BJ (cell line): ENCODE results near the gene ERBB4. TPM values are rescaled to one million over a fixed set of nuclear protein-coding genes. Genes with fewer than 3 reads are reported as not detected.

ENCODE experiments used
- CTCF ChIA-PET: fragments of 350-600 bp; formaldehyde crosslinking; extraction: SDS; loops from one replicate; lab custom pipeline; 2021; ENCODE audit warnings: antibody characterized with exemption, inconsistent platforms; lab: Yijun Ruan, JAX
- POLR2A ChIA-PET: fragments of 300-600 bp; sonication (Branson Sonifier 250); formaldehyde crosslinking; extraction: SDS; loops from one replicate; lab custom pipeline; 2021; ENCODE audit warnings: antibody characterized with exemption; lab: Charles Lee
- DNase-seq: peaks from one replicate; pipeline ENCODE4 v3.0.0-alpha.2; 2011; ENCODE audit warnings: low read depth
- H3K27me3 ChIP-seq: 2 replicates; pipeline ENCODE4 v1.6.0; 2011; ENCODE audit warnings: low read length; ENCODE audit not compliant: control insufficient read depth, insufficient read depth
- H3K36me3 ChIP-seq: 2 replicates; pipeline ENCODE4 v1.5.1; 2011; ENCODE audit warnings: low read length; ENCODE audit not compliant: control insufficient read depth, insufficient read depth
- H3K4me3 ChIP-seq: 2 replicates; pipeline ENCODE4 v1.5.1; 2011; ENCODE audit warnings: low read depth, mild to moderate bottlenecking, control low read depth, low read length
- CTCF ChIP-seq: IDR thresholded peaks from 2 replicates; pipeline ENCODE4 v1.5.1; 2011; ENCODE audit warnings: low read depth, mild to moderate bottlenecking, control low read depth, inconsistent platforms, low read length, moderate library complexity; ENCODE audit not compliant: insufficient read depth
- polyA plus RNA-seq: library from polyadenylated mRNA; depleted of rRNA; stranded (reverse); fragments of >200 nt; gene quantifications from 2 replicates; pipeline ENCODE4 v1.2.3, GENCODE V29; 2011

The ERBB4 gene
- polyA plus RNA-seq, 1 experiment = not detected

GRCh38 chr2:212530373-212530772, 8.2 kb downstream of the ERBB4 start:
- Histone ChIP-seq H3K4me3 (no peak overlapping the region), H3K36me3 (no peaks in the 10 kb centered on the region), H3K27me3 (no peaks in the 10 kb centered on the region; the same call in none of the 2 replicates)
- DNase-seq = no peak
- CTCF ChIA-PET = no interaction called here
- POLR2A ChIA-PET = no interaction called here
- no peak for TF ChIP-seq CTCF

- DNase-seq = no peak
- POLR2A ChIA-PET = no interaction called here
- no peaks in the 10 kb centered on the region; the same call in 1 of the 2 replicates for H3K27me3 ChIP-seq
- no peak overlapping the region for H3K4me3 ChIP-seq
- H3K36me3 ChIP-seq = no peaks in the 10 kb centered on the region
- CTCF ChIA-PET = no interaction called here
- TF ChIP-seq CTCF = no peak
Observed at GRCh38 chr2:212528106-212528856, 10.3 kb downstream of the ERBB4 start.

GRCh38 chr2:212526059-212526458, 12.5 kb downstream of the ERBB4 start:
- no peak for DNase-seq

GRCh38 chr2:212523756-212524155, 14.8 kb downstream of the ERBB4 start:
- H3K4me3 ChIP-seq = no peak overlapping the region
- H3K27me3 ChIP-seq = no peaks in the 10 kb centered on the region
- H3K36me3 ChIP-seq = no peaks in the 10 kb centered on the region
- no peak for DNase-seq
- TF ChIP-seq CTCF = no peak
- ChIA-PET CTCF (no interaction called here), POLR2A (no interaction called here)

More at GRCh38 chr2:212526059-212526458, 12.5 kb downstream of the ERBB4 start:
- ChIA-PET CTCF (no interaction called here), POLR2A (no interaction called here)
- TF ChIP-seq CTCF = no peak
- Histone ChIP-seq H3K36me3 (no peaks in the 10 kb centered on the region), H3K27me3 (no peaks in the 10 kb centered on the region), H3K4me3 (no peak overlapping the region)

- ChIA-PET CTCF (interaction anchor here (0.9 kb wide), 1 partner anchor 322 kb away, joined by 3 read pairs; no protein-coding TSS in a partner anchor), POLR2A (no interaction called here)
- no peak overlapping the region for H3K4me3 ChIP-seq
- no peaks in the 10 kb centered on the region for H3K27me3 ChIP-seq
- no peaks in the 10 kb centered on the region for H3K36me3 ChIP-seq
- TF ChIP-seq CTCF = peak; percentile 21; the same call in 1 of the 2 replicates
- no peak for DNase-seq
Observed at GRCh38 chr2:212520340-212520739, 18.3 kb downstream of the ERBB4 start.
